ENCODE measurements around the gene ENTHD1. TPM values are rescaled to one million over a fixed set of nuclear protein-coding genes. Genes with fewer than 3 reads are reported as not detected.

ENTHD1 gene
- total RNA-seq, 2 experiments from 2014 or later: 0.47 TPM; not detected in 1

DNA sequence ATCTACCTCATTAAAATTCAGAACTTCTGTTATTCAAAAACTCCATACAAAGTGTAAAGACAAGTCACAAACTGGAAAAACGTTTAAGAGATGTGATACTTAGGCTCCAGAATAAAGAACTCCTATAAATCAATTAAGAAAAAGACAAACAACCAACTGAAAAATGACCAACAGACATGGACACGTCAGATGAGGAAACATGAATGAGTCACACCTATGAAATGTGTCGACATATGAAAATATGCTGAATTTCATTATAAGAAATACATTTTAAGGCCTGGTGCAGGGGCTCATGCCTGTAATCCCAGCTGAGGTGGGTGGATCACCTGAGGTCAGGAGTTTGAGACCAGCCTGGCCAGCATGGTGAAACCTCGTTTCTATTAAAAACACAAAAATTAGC, 78.7 kb downstream of the ENTHD1 start:
- TF ChIP-seq, protein P1, sequence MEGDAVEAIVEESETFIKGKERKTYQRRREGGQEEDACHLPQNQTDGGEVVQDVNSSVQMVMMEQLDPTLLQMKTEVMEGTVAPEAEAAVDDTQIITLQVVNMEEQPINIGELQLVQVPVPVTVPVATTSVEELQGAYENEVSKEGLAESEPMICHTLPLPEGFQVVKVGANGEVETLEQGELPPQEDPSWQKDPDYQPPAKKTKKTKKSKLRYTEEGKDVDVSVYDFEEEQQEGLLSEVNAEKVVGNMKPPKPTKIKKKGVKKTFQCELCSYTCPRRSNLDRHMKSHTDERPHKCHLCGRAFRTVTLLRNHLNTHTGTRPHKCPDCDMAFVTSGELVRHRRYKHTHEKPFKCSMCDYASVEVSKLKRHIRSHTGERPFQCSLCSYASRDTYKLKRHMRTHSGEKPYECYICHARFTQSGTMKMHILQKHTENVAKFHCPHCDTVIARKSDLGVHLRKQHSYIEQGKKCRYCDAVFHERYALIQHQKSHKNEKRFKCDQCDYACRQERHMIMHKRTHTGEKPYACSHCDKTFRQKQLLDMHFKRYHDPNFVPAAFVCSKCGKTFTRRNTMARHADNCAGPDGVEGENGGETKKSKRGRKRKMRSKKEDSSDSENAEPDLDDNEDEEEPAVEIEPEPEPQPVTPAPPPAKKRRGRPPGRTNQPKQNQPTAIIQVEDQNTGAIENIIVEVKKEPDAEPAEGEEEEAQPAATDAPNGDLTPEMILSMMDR (IDR thresholded peaks at IDR 0.05): no peak
- CTCF ChIA-PET: no interaction called here
- intact Hi-C loops (cut with DNase I, micrococcal nuclease): no loop called here
- H3K9me3 Mint-ChIP-seq: no peaks in the 10 kb centered on the region
- H3K4me1 ChIP-seq (ENCODE audit: insufficient read depth, low read length): no peaks in the 10 kb centered on the region
- no peaks in the 10 kb centered on the region for H3K4me1 Mint-ChIP-seq (ENCODE audit: low read depth)
- DNase-seq: no peak
- H3K27ac ChIP-seq (ENCODE audit: low read depth in 1 of 2, low read length in 2 of 2): no peak overlapping the region
- no peaks in the 10 kb centered on the region for H3K36me3 Mint-ChIP-seq (ENCODE audit: low read depth)
- H3K4me3 ChIP-seq (ENCODE audit: low read length): no peak overlapping the region
- no peak overlapping the region for H3K27ac Mint-ChIP-seq
- H3K27me3 ChIP-seq (ENCODE audit: control insufficient read depth in 1 of 2, insufficient read depth in 2 of 2, low read length in 2 of 2): no peaks in the 10 kb centered on the region
- H3K9me3 ChIP-seq (ENCODE audit: control insufficient read depth in 1 of 2, insufficient read depth in 1 of 2, low read length in 2 of 2): no peaks in the 10 kb centered on the region
- peaks cover 4% of the 10 kb centered on the region for H3K27me3 Mint-ChIP-seq
- H3K36me3 ChIP-seq (ENCODE audit: insufficient read depth, low read length): no peaks in the 10 kb centered on the region
- ATAC-seq (ENCODE audit: poor library complexity): no peak
- no peak overlapping the region for H3K4me3 Mint-ChIP-seq
- POLR2A ChIA-PET: no interaction called here

- Mint-ChIP-seq H3K36me3 (ENCODE audit: low read depth) (no peaks in the 10 kb centered on the region), H3K27me3 (peaks cover 4% of the 10 kb centered on the region), H3K4me1 (ENCODE audit: low read depth) (peaks cover 24% of the 10 kb centered on the region), H3K27ac (no peak overlapping the region), H3K9me3 (no peaks in the 10 kb centered on the region), H3K4me3 (no peak overlapping the region)
- ATAC-seq (ENCODE audit: poor library complexity) (no peak), DNase-seq (no peak)
- TF ChIP-seq, protein P1 (IDR thresholded peaks at IDR 0.05): no peak
- peaks cover 3% of the 10 kb centered on the region for H3K4me1 ChIP-seq (ENCODE audit: insufficient read depth, low read length)
- no peak overlapping the region for H3K27ac ChIP-seq (ENCODE audit: low read depth in 1 of 2, low read length in 2 of 2)
- CTCF ChIA-PET: no interaction called here
- no peaks in the 10 kb centered on the region for H3K36me3 ChIP-seq (ENCODE audit: insufficient read depth, low read length)
- no peak overlapping the region for H3K4me3 ChIP-seq (ENCODE audit: low read length)
- no peaks in the 10 kb centered on the region for H3K27me3 ChIP-seq (ENCODE audit: control insufficient read depth in 1 of 2, insufficient read depth in 2 of 2, low read length in 2 of 2)
- intact Hi-C loops (cut with DNase I, micrococcal nuclease): no loop called here
- POLR2A ChIA-PET: no interaction called here
- no peaks in the 10 kb centered on the region for H3K9me3 ChIP-seq (ENCODE audit: control insufficient read depth in 1 of 2, insufficient read depth in 1 of 2, low read length in 2 of 2)
Measured at GRCh38 chr22:39809772-39810557, 83.6 kb downstream of the ENTHD1 start.

DNA sequence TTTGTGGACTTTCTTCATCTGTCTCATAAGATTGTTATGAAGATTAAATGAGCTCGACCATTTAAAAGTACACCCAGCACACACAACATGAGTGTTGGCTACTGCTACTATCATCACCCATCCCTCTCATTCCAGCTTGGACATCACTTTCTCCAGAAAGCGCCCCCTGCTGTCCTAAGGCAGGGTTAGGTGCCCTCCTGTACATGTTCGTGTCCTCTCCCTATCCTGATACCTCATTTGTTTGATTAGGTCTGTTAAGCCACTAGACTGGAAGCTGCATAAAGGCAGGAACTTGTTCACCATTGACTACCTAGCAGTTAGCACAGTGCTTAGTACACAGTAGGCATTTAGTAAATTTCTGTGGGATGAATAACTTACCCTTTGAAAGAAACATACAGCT, 85.5 kb downstream of the ENTHD1 start:
- POLR2A ChIA-PET: no interaction called here
- Mint-ChIP-seq H3K4me1 (ENCODE audit: low read depth) (peaks cover 26% of the 10 kb centered on the region), H3K27ac (no peak overlapping the region), H3K4me3 (no peak overlapping the region), H3K9me3 (no peaks in the 10 kb centered on the region), H3K27me3 (peaks cover 4% of the 10 kb centered on the region), H3K36me3 (ENCODE audit: low read depth) (no peaks in the 10 kb centered on the region)
- no peaks in the 10 kb centered on the region for H3K27me3 ChIP-seq (ENCODE audit: control insufficient read depth in 1 of 2, insufficient read depth in 2 of 2, low read length in 2 of 2)
- no peak overlapping the region for H3K27ac ChIP-seq (ENCODE audit: low read depth in 1 of 2, low read length in 2 of 2)
- intact Hi-C loops (cut with DNase I, micrococcal nuclease): no loop called here
- no peak overlapping the region for H3K4me3 ChIP-seq (ENCODE audit: low read length)
- CTCF ChIA-PET: no interaction called here
- ATAC-seq (ENCODE audit: poor library complexity): no peak
- no peaks in the 10 kb centered on the region for H3K36me3 ChIP-seq (ENCODE audit: insufficient read depth, low read length)
- H3K9me3 ChIP-seq (ENCODE audit: control insufficient read depth in 1 of 2, insufficient read depth in 1 of 2, low read length in 2 of 2): no peaks in the 10 kb centered on the region
- TF ChIP-seq, protein P1 (IDR thresholded peaks at IDR 0.05): no peak
- H3K4me1 ChIP-seq (ENCODE audit: insufficient read depth, low read length): peaks cover 3% of the 10 kb centered on the region
- DNase-seq: peak in 6 of 14 experiments; percentile 2 to 53 (median 32)

All from CD4-positive, alpha-beta T cell (primary cell).